ENCODE measurements around the gene PIP5KL1. TPM values are rescaled to one million over a fixed set of nuclear protein-coding genes. Genes with fewer than 3 reads are reported as not detected.

The PIP5KL1 gene
- total and polyA plus RNA-seq, 2 experiments from 2014 or later, result 13.4 to 19.5 TPM

- no peak for TF ChIP-seq ZNF462 (CRISPR knock-in tag; IDR thresholded peaks at IDR 0.05)
These were observed 20.7 kb downstream of the PIP5KL1 start (continued) for GRCh38 chr9:127909839-127910273.

GRCh38 chr9:127908660-127908926 is 22.0 kb downstream of the PIP5KL1 start:
- peaks cover 13% of the 10 kb centered on the region for H3K27me3 Mint-ChIP-seq (ENCODE audit: insufficient read depth, low read depth, poor library complexity)
- no peak overlapping the region for H3K4me3 ChIP-seq
- no peak for DNase-seq (ENCODE audit: low spot score)
- peaks cover 2% of the 10 kb centered on the region; the same call in 1 of the 2 replicates for H4K20me1 ChIP-seq (replicated peaks; ENCODE audit: insufficient read depth)
- H3K27ac Mint-ChIP-seq, result no peak overlapping the region
- peaks cover 12% of the 10 kb centered on the region for H3K4me1 Mint-ChIP-seq
- H3F3A ChIP-seq (replicated peaks; ENCODE audit: low read depth), result 0 out of 2 replicates have a peak, but pooled peaks cover 13% of the 10 kb centered on the region
- no peaks in the 10 kb centered on the region for H3K9me2 ChIP-seq (ENCODE audit: insufficient read depth)
- no peak overlapping the region for H3K4me2 ChIP-seq
- H3K36me3 ChIP-seq (ENCODE audit: insufficient read depth), result no peaks in the 10 kb centered on the region
- peaks cover 14% of the 10 kb centered on the region for H3K4me1 ChIP-seq (ENCODE audit: insufficient read depth)
- ATAC-seq, result no peak
- H3K4me3 Mint-ChIP-seq, result no peak overlapping the region
- H3K36me3 Mint-ChIP-seq (ENCODE audit: low read depth), result peaks cover 19% of the 10 kb centered on the region; the same call in 2 of the 3 replicates
- H3K79me2 ChIP-seq (replicated peaks; ENCODE audit: insufficient read depth), result no peaks in the 10 kb centered on the region
- H3K9me3 Mint-ChIP-seq, result no peaks in the 10 kb centered on the region; the same call in 2 of the 3 replicates
- no peaks in the 10 kb centered on the region for H3K27me3 ChIP-seq (ENCODE audit: insufficient read depth)
- no peak overlapping the region for H3K27ac ChIP-seq (ENCODE audit: low read depth)
- no peak overlapping the region for H2AFZ ChIP-seq
- TF ChIP-seq REST (IDR thresholded peaks at IDR 0.05; ENCODE audit: unreplicated experiment) (no peak), STAT1 (IDR thresholded peaks at IDR 0.05; ENCODE audit: unreplicated experiment) (no peak), ETS1 (IDR thresholded peaks at IDR 0.05) (no peak), JUNB (IDR thresholded peaks at IDR 0.05; ENCODE audit: unreplicated experiment) (no peak), CREB1 (CRISPR knock-in tag; IDR thresholded peaks at IDR 0.05; ENCODE audit: low read depth) (no peak), ZNF331 (CRISPR knock-in tag; IDR thresholded peaks at IDR 0.05; ENCODE audit: low read depth) (no peak), POLR2AphosphoS5 (IDR thresholded peaks at IDR 0.05; ENCODE audit: low read depth) (no peak), NANOG (IDR thresholded peaks at IDR 0.05; ENCODE audit: borderline replicate concordance) (no peak), CTCF (conservative IDR thresholded peaks at IDR 0.05; ENCODE audit: low read depth in 2 of 2) (no peak), EZH2 (IDR thresholded peaks at IDR 0.05; ENCODE audit: low read depth, unreplicated experiment) (no peak), ZNF114 (CRISPR knock-in tag; IDR thresholded peaks at IDR 0.05) (no peak)
